Sigmoid colon (tissue), 4 donors: Measurements from ENCODE around the gene ASCL5.

ENCODE experiments used
- CTCF ChIP-seq, 4 experiments: fragments of 450-650 bp in 3 of 4; fragments of 200-600 bp in 1 of 4; IDR thresholded peaks; one replicate each; pipeline ENCODE4 v1.5.1; 2016 to 2019; ENCODE audit warnings: antibody characterized with exemption in 4 of 4, mild to moderate bottlenecking in 3 of 4, moderate library complexity in 2 of 4
- EP300 ChIP-seq, 4 donors: sonication (generic); formaldehyde crosslinking; IDR thresholded peaks; one replicate each; pipeline ENCODE4 v1.6.1; 2017; ENCODE audit warnings: antibody characterized with exemption in 4 of 4
- POLR2A ChIP-seq, 2 donors: fragments of 450-650 bp; IDR thresholded peaks; one replicate each; pipeline ENCODE4 v1.6.1; 2016; ENCODE audit warnings: antibody characterized with exemption in 2 of 2, mild to moderate bottlenecking in 2 of 2, moderate library complexity in 2 of 2
- POLR2AphosphoS5 ChIP-seq, 4 donors: sonication (generic); formaldehyde crosslinking; IDR thresholded peaks; one replicate each; pipeline ENCODE4 v1.6.1; 2017; ENCODE audit warnings: antibody characterized with exemption in 4 of 4

DNA sequence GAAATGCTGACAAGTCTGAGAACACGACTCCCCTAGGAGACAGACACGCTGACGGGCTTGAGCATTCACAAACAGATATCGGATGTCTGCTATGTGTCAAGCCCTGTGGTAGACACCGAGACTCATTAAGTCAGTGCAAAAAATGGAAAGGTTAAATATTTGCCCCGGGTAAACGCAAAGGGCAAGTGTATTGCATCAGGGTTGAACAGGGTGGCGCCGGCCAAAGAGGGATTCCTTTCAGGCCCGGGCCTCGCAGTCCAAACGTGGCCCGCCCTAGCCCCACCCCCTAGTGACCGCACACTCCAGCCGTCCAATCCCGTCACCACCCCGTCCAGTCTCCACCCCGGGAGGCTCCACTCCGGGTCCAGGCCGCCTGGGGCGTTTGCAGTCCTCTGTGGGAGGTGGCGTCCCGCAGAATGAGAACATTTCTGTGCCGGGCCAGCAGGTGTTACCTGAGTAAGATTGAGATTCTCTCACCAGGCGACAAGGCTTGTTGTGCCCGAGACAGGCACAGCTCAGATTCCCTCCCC is 43.6 kb upstream of the ASCL5 start:
- TF ChIP-seq CTCF (IDR thresholded peaks at IDR 0.05) (no peak), POLR2A (IDR thresholded peaks at IDR 0.05) (peak; percentile 58 to 79), EP300 (IDR thresholded peaks at IDR 0.05) (peak in 1 of 4 donors; percentile 35), POLR2AphosphoS5 (IDR thresholded peaks at IDR 0.05) (peak; percentile 86 to 94 (median 90))
